Measurements from ENCODE around the gene GATA5.

Gene GATA5

DNA sequence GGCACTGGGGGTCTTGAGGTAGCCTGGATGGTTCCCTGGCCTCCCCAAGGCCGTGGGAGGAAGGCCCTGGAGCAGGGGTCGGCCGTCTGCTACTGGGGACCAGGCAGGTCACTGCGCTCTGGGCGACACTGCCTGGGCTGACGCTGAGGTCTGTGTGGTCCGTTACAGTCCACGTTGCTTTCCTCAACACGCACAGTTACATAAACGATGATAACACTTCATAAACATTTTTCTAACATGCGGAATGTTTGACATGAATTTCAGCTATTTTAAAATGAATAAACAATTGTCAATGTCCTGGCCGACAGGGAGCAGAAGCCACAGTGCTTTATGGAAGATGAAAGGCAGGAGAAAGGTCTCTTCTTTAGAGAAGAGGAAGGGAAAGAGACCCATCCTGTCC lies 38.3 kb downstream of the GATA5 start:
- no peaks in the 10 kb centered on the region for H3K9me3 ChIP-seq (ENCODE audit: control insufficient read depth, low read length)
- no peaks in the 10 kb centered on the region for H3K4me1 ChIP-seq
- no peaks in the 10 kb centered on the region for H3K79me2 ChIP-seq
- no peak overlapping the region for H3K9ac ChIP-seq
- no peaks in the 10 kb centered on the region for H3K27me3 ChIP-seq (ENCODE audit: control insufficient read depth, insufficient read depth, low read length)
- no peak overlapping the region for H3K4me2 ChIP-seq (ENCODE audit: low read length)
- H3K36me3 ChIP-seq (ENCODE audit: control insufficient read depth, insufficient read depth, low read length): no peaks in the 10 kb centered on the region
- H2AFZ ChIP-seq: no peak overlapping the region
- no peak overlapping the region for H3K4me3 ChIP-seq (ENCODE audit: low read depth, low read length)
- TF ChIP-seq, protein P1, sequence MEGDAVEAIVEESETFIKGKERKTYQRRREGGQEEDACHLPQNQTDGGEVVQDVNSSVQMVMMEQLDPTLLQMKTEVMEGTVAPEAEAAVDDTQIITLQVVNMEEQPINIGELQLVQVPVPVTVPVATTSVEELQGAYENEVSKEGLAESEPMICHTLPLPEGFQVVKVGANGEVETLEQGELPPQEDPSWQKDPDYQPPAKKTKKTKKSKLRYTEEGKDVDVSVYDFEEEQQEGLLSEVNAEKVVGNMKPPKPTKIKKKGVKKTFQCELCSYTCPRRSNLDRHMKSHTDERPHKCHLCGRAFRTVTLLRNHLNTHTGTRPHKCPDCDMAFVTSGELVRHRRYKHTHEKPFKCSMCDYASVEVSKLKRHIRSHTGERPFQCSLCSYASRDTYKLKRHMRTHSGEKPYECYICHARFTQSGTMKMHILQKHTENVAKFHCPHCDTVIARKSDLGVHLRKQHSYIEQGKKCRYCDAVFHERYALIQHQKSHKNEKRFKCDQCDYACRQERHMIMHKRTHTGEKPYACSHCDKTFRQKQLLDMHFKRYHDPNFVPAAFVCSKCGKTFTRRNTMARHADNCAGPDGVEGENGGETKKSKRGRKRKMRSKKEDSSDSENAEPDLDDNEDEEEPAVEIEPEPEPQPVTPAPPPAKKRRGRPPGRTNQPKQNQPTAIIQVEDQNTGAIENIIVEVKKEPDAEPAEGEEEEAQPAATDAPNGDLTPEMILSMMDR (IDR thresholded peaks at IDR 0.05): no peak
- H3K27ac ChIP-seq: no peak overlapping the region

DNA sequence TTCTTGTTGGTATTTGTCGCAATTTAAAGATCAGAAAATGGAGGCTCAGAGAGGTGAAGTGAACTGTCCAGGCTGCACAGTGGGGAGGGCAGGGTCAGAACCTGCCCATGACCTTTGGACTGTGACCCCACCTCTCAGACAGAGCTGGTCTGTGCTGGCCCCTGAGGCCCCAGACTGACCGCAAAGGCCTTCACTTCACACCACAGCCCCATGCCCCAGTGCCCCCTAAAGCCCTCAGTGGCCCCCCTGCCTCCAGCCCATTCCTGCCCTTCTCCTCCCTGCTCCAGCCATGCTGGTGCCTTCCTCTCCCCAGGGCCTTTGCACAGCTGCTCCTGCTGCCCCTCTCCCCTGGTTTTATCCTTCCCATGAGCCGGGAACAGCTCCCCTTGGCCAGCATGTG lies 39.1 kb downstream of the GATA5 start:
- no peak overlapping the region for H2AFZ ChIP-seq
- no peaks in the 10 kb centered on the region for H3K27me3 ChIP-seq (ENCODE audit: control insufficient read depth, insufficient read depth, low read length)
- TF ChIP-seq, protein P1 (IDR thresholded peaks at IDR 0.05): no peak
- H3K79me2 ChIP-seq: no peaks in the 10 kb centered on the region
- no peak overlapping the region for H3K9ac ChIP-seq
- no peak overlapping the region for H3K27ac ChIP-seq
- no peaks in the 10 kb centered on the region for H3K9me3 ChIP-seq (ENCODE audit: control insufficient read depth, low read length)
- H3K4me1 ChIP-seq: no peaks in the 10 kb centered on the region
- no peak overlapping the region for H3K4me2 ChIP-seq (ENCODE audit: low read length)
- H3K36me3 ChIP-seq (ENCODE audit: control insufficient read depth, insufficient read depth, low read length): no peaks in the 10 kb centered on the region
- H3K4me3 ChIP-seq (ENCODE audit: low read depth, low read length): no peak overlapping the region

DNA sequence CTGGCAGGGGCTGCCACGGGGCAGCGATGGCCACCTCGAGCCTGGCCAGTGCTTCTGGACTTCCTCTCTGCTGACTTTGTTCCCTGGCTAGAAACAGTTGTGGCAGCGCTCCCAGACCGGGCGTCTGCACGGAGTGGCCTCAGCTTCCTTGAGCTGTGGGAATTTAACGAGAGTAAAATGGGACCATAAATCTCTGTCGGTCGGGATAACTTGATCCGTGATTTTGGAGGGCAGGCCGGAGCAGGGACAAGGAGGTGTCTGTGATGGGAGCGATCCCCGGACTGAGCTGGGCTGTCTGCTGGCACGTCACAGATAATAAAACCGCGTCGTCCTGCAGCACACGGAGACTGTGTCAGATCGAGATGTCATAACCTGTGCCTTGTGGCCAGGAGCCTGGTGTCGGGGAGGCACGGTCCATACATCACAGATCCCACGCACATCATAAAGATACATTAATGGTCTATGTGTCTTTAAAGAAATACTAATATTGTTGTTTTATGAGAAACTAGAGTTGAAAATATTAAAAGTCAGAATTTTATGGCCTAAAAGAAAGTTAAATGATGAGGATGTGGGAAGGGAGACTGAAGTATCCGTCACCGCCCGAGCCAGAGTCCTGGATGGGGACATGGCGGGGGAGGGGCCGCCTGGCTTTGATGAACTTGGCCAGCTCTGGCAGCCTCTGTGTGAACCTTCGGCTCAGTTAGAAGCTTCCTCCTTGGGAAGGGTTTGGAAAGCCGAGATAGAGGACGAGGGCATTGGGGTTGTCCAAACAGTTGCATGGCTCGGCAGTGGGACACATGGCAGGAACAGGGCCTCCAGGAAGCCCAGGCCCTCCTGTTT lies 41.9 kb downstream of the GATA5 start:
- Histone ChIP-seq H3K27me3 (ENCODE audit: control insufficient read depth, insufficient read depth, low read length) (no peaks in the 10 kb centered on the region), H3K79me2 (no peaks in the 10 kb centered on the region), H3K4me3 (ENCODE audit: low read depth, low read length) (no peak overlapping the region), H3K4me1 (no peaks in the 10 kb centered on the region), H3K27ac (no peak overlapping the region), H2AFZ (no peak overlapping the region), H3K9me3 (ENCODE audit: control insufficient read depth, low read length) (no peaks in the 10 kb centered on the region), H3K36me3 (ENCODE audit: control insufficient read depth, insufficient read depth, low read length) (no peaks in the 10 kb centered on the region), H3K9ac (no peak overlapping the region), H3K4me2 (ENCODE audit: low read length) (no peak overlapping the region)
- TF ChIP-seq, protein P1 (IDR thresholded peaks at IDR 0.05): no peak

DNA sequence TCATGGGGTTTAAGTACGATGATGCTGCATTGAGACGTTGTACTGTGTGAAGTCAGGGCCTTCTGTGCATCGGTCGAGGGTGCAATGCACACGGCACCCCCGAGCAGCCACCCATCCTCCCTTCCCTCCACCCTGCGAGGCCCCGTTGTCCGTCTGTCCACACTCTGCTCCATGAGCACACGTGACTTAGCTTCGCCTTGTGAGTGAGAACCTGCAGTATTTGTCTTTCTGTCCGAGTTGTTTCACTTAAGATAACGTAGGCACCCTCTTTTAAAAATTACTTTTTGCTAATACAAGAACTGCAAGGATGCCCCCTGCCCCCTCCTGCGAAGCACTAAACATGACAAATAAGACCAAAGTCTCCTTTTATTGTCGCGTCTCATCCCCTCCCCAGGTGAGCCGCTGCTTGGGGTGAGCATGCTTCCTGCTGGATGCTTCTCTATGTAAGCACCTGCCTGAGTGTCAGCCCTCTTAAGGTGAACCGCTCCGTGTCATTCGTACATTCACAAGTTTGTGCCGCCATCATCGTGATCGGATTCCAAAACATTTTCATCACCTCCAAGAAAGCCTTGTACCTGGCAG lies 44.8 kb downstream of the GATA5 start:
- Histone ChIP-seq H2AFZ (peak overlapping the region; percentile 53), H3K9ac (no peak overlapping the region), H3K36me3 (ENCODE audit: control insufficient read depth, insufficient read depth, low read length) (no peaks in the 10 kb centered on the region), H3K4me1 (peaks cover 21% of the 10 kb centered on the region), H3K79me2 (no peaks in the 10 kb centered on the region), H3K27ac (no peak overlapping the region), H3K9me3 (ENCODE audit: control insufficient read depth, low read length) (no peaks in the 10 kb centered on the region), H3K27me3 (ENCODE audit: control insufficient read depth, insufficient read depth, low read length) (no peaks in the 10 kb centered on the region), H3K4me2 (ENCODE audit: low read length) (no peak overlapping the region), H3K4me3 (ENCODE audit: low read depth, low read length) (no peak overlapping the region)
- TF ChIP-seq, protein P1 (IDR thresholded peaks at IDR 0.05): no peak
